Astrocyte (in vitro differentiated cells and primary cell): ENCODE results near the gene CD200.

Experiments used
- EZH2 ChIP-seq: IDR thresholded peaks from 2 replicates; pipeline ENCODE4 v1.6.1; 2012; ENCODE audit warnings: mild to moderate bottlenecking, low read length, inconsistent platforms; ENCODE audit not compliant: insufficient read depth
- TF ChIP-seq, protein P1 (sequence below): IDR thresholded peaks from 2 replicates; pipeline ENCODE4 v1.5.1; 2011; ENCODE audit warnings: low read depth, mild to moderate bottlenecking, inconsistent platforms, low read length, moderate library complexity; ENCODE audit not compliant: insufficient read depth

DNA sequence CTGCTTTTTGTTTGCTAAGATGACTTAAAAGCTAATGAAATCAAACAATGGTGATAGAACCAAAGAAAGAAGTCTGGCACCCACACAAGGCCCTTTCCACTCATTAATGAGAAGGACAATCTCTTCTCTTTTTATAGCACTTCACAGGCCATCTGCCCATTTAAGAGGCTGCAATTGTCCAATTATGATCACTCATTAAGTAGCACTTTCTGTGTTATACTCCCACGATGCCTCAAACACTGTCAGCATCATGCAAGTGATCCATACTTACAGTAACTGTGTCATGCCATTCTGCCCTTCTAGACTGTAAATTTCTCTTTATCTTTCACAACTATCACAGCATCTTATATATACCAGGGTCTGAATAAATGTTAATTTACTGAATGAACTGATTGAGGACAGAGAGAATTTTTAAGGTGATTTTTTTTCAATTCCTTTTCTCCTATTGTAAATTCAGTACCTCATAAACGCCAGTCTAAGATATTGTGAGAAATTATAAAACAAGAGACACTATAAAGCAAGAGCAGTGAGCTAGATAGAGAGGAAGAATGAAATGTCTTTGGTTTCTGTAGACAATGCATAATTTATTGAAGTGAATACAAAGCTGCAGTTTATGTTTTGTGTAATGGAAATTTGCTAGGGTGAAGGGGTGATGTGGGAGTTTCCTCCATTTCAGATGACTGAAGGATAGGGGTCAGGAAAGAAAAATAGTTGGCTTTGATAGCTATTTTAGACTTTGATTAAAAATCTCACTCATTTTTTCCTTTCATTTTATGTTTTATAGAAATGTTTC, 17.3 kb downstream of the CD200 start:
- TF ChIP-seq, protein P1, sequence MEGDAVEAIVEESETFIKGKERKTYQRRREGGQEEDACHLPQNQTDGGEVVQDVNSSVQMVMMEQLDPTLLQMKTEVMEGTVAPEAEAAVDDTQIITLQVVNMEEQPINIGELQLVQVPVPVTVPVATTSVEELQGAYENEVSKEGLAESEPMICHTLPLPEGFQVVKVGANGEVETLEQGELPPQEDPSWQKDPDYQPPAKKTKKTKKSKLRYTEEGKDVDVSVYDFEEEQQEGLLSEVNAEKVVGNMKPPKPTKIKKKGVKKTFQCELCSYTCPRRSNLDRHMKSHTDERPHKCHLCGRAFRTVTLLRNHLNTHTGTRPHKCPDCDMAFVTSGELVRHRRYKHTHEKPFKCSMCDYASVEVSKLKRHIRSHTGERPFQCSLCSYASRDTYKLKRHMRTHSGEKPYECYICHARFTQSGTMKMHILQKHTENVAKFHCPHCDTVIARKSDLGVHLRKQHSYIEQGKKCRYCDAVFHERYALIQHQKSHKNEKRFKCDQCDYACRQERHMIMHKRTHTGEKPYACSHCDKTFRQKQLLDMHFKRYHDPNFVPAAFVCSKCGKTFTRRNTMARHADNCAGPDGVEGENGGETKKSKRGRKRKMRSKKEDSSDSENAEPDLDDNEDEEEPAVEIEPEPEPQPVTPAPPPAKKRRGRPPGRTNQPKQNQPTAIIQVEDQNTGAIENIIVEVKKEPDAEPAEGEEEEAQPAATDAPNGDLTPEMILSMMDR: no peak
- no peak for TF ChIP-seq EZH2
